HG02678 (cell line): ENCODE measurements around the gene COX4I2.
A peak's percentile ranks its signal among the peaks of the same experiment; 100 is the strongest.

Source experiments
- ATAC-seq: cut with Tn5 transposase; IDR thresholded peaks from one replicate; pipeline ENCODE4 v1.9.1; 2021; ENCODE audit warnings: mild to moderate bottlenecking, moderate library complexity; ENCODE audit not compliant: unreplicated experiment

The COX4I2 gene

GRCh38 chr20:31675828-31676608 is 38.3 kb downstream of the COX4I2 start:
- ATAC-seq, result peak; percentile 67

- ATAC-seq, result no peak
These were observed 38.9 kb downstream of the COX4I2 start for GRCh38 chr20:31676609-31676989.

GRCh38 chr20:31677553-31678260 is 40.0 kb downstream of the COX4I2 start:
- no peak for ATAC-seq

GRCh38 chr20:31678389-31679356 is 41.0 kb downstream of the COX4I2 start:
- ATAC-seq, result no peak

- no peak for ATAC-seq
These were observed 41.9 kb downstream of the COX4I2 start for GRCh38 chr20:31679357-31680285.

- no peak for ATAC-seq
These were observed 42.8 kb downstream of the COX4I2 start for GRCh38 chr20:31680286-31681127.

GRCh38 chr20:31681128-31681727 is 43.5 kb downstream of the COX4I2 start:
- ATAC-seq, result no peak

GRCh38 chr20:31681769-31682168 is 44.1 kb downstream of the COX4I2 start:
- ATAC-seq, result no peak

GRCh38 chr20:31682352-31682751 is 44.6 kb downstream of the COX4I2 start:
- ATAC-seq, result no peak

- no peak for ATAC-seq
These were observed 45.2 kb downstream of the COX4I2 start for GRCh38 chr20:31682927-31683326.

GRCh38 chr20:31684153-31685015 is 46.7 kb downstream of the COX4I2 start:
- ATAC-seq, result peak; percentile 47

- no peak for ATAC-seq
These were observed 48.3 kb downstream of the COX4I2 start for GRCh38 chr20:31685853-31686643.

- no peak for ATAC-seq
These were observed 50.1 kb downstream of the COX4I2 start for GRCh38 chr20:31687777-31688176.

- no peak for ATAC-seq
These were observed 51.4 kb downstream of the COX4I2 start for GRCh38 chr20:31689141-31689540.

- ATAC-seq, result no peak
These were observed 52.5 kb downstream of the COX4I2 start for GRCh38 chr20:31690124-31690666.

GRCh38 chr20:31691646-31692275 is 54.0 kb downstream of the COX4I2 start:
- ATAC-seq, result peak; percentile 64
